Glomerular visceral epithelial cell (primary cell): ENCODE measurements around the gene SLC18A3.

Experiments
- DNase-seq: peaks from one replicate; pipeline ENCODE4 v3.0.0-alpha.2; 2016; ENCODE audit errors: extremely low spot score

The SLC18A3 gene

DNA sequence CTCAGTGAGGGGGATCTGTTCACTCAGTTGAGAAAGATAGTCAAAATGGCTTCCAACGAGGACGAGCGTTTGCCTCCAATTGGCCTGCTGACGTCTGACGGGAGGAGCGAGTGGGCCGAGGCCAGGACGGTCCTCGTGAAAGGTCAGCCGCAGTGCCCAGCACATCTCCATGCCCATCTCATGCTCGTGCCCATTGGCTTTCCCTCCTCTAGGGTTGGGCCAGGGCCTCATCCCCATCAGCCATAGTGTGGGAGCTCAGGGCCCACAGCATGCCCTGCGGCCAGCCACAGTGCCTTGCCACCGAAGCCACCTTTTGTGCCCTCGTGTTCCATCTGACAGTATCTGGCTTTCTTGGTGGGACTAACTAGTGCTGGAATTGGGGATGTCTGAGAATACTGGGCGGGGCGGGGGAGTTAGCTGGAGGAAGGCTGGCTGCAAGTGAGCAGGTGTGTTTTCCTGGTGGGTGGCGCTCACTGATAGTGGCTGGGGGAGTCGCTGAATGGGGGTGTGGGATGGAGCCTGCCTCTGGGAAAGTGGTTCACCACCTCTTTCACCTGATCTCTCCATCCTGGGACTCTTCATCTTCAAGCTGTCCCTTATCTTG, 17.6 kb downstream of the SLC18A3 start:
- DNase-seq, result no peak

GRCh38 chr10:49628599-49628998, 18.5 kb downstream of the SLC18A3 start:
- no peak for DNase-seq

GRCh38 chr10:49629431-49629881, 19.3 kb downstream of the SLC18A3 start:
- no peak for DNase-seq

DNA sequence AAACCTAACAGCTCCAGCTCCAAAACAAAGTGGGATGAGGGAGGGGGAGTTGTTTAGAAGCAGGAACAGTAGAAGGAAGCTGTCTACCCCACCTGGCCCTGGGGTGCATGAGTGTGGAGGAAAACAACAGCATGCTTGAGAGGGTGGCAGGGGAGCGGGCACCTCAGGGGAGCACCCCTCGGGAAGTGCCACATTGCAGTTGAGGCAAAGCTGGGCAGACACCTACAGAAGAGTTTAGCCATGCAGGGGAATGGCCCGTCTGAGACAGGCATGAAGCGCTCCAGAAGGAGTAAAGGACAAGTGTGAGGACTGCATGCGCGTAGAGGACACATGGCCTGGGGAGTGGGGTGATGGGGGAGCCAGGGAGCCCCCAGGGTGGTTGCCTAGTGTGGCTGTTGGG, 21.9 kb downstream of the SLC18A3 start:
- no peak for DNase-seq

DNA sequence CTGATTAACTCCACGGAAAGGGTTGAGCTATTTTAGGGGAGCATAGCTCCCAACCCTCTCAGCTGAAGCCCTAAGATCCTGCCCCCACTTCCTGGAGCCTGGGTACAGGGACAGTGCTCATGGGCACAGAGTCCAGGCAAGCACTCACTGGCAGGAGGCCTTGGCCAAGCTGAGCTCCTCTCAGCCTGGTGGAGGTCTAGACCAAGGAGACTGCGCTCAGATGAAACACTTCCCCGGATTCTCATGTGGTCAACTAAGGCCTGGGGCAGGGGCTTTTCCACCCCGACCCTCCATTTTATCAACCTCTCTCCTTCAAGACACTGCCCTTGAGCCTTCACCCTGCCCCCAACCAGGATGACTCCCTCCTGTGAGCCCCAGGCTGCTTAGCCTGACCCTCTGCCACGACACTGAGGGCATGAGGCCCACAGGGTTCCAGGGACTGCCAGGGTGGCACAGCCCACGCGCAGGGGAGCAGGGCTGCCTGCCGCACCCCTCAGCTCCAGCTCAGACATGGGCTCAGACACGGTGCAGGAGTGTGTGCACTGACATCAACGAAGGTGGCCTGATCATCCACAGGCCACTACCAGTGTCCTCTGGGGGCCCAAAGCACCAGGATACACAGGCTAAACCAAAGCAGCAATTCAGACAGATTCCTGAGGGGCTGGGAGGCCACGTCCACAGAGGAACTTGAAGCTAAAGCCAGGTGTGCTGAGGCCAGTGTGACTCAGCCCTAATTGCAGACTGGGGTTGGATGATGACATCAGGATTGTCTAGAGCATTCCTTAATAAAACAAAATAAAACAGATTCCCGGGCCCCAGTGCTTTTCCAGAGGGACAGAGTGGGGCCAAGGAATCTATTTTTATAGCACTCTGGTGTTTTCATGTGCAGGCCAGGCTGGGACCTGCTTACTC, 22.6 kb downstream of the SLC18A3 start:
- peak; percentile 11 for DNase-seq

DNA sequence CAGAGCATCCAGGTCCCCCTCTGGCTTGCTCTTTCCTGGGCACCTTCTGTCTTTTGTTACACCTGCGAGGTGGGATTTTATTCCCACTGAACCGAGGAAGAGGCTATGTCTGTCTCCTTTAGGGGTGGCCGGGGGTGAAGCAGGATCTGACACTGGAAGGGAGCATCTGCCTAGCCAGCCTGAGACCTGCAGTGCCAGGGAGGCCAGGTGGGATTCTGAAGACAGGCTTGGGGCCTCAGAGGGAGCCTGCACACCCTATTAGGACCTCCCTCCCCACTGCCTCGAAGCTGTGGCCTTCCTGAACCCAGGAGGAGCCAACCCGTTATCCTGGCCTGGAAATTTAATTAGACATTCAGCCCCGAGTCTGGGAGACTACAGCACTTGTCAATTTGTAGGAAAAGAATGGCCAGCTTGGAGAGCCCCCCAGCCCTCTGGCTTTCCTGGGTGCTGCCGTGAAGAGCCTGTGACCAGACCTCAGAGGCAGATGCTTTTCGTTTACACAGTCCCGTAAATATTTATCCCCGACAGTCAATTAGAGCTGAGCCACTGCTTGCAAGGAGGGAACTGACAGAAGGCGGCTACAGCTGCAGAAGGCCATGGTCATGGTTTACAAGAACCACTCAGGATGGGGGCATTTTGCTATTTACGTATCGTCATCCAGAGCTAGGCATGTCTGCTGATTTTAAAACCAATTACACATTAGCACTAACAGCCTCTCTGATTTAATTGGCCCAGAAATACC, 23.4 kb downstream of the SLC18A3 start:
- no peak for DNase-seq

- DNase-seq, result no peak
Observed at GRCh38 chr10:49634069-49634660, 24.1 kb downstream of the SLC18A3 start.

GRCh38 chr10:49642311-49642710, 32.2 kb downstream of the SLC18A3 start:
- DNase-seq, result no peak

DNA sequence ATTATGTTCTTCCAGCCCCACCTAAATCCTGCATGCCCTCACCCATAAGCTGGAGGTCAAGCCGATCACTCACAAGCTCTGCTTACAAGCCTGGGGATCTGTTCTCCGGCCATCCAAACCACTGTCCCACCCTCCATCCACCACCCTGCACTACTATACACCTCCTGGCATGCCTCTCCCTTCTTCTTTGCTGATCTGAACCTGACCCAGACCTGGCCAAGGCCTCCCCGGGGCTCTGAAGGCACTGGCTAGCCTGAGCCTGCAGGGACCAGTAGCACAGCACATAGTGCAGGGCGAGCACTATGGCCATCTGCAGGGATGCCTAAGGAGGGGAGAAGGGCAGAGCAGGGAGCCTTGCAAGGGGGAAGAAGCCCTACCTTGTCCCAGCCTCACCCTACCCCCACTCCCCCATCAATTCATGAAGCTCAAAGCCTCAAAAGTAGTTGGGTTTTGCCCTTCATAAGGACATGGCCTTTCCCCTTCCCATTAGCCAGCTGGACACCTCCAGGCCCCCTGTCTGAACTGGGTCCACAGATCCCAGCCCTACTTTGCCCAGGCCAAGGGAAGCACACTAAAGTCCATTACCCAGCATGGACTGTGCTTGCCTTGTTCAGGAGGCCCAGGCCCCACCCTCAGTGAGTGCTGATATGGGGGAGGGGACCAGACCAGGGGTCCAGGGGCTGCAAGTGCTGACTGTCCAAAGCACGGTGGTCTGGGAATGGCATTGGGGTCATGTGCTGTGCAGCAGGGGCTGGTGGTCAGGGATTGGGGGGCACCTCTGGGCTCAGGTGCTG, 33.3 kb downstream of the SLC18A3 start:
- DNase-seq, result no peak

DNA sequence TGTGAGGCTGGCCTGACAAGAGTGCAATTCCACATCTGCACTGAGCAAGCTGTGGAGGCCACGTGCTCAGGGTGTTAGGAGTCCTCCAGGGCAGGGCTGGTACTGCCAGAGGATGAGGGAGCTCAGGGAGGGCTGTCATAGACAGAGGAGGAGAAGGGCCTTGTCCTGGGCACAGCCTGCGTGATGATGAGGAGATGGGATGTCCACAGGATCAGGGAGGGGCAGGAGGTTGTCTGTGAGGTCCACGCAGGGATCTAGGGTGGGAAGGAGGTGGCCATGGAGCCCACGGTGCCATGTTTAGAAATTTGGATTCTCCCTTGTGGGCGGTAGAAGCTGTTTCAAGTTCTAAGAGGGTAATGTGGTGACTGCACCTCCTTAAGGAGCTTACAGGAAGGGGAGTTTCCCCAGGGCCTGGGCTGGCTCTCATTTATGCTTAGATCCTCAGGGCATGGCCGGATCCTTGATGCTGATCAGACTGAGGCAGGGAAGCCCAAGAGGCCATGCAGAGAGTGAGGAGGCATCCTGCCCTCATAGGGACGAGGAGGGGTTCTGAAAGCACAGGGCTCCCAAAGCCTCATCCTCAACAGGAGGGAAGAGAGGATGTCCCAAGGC, 34.0 kb downstream of the SLC18A3 start:
- no peak for DNase-seq

DNA sequence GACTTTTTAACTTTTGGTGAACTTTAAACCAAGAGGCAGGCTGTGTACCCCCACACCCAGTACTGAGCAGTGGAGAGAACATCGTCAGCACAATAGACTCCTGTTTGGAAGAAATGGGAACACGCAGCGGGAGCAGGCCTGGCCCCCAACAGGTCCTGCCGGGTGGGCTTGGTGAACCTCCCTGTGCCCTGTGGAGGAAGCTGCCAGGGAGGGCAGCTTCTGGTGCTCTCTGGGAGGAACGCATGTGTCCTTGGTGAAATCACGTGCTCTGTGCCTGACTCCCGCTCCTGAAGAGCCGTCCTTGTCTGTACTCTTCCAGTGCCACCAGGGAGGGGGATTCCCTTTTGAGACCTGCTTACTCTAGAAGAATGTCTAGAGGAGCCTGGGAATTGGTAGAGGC, 35.3 kb downstream of the SLC18A3 start:
- no peak for DNase-seq

- no peak for DNase-seq
Observed at GRCh38 chr10:49645871-49646870, 36.1 kb downstream of the SLC18A3 start.

DNA sequence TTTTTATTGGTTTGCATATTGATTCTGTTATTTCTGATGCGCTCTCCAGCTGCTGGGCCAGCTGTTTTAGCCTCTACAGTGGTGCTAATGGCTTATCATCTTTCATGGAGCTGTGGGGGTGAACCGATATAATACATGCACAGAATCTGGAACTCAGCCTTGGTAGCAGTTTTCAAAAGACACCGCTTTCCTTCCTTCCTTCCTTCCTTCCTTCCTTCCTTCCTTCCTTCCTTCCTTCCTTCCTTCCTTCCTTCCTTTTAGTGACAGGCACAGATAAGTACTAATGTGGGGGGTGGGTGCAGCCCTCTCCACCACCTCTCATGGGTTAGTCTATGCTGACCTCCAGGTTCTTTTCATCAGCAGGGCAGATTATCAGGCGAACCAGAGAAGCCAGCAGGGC, 37.4 kb downstream of the SLC18A3 start:
- DNase-seq, result no peak

- DNase-seq, result no peak
Observed at GRCh38 chr10:49647985-49648795, 38.1 kb downstream of the SLC18A3 start.

GRCh38 chr10:49649294-49649693, 39.2 kb downstream of the SLC18A3 start:
- no peak for DNase-seq

GRCh38 chr10:49649936-49650723, 40.0 kb downstream of the SLC18A3 start:
- DNase-seq, result no peak

DNA sequence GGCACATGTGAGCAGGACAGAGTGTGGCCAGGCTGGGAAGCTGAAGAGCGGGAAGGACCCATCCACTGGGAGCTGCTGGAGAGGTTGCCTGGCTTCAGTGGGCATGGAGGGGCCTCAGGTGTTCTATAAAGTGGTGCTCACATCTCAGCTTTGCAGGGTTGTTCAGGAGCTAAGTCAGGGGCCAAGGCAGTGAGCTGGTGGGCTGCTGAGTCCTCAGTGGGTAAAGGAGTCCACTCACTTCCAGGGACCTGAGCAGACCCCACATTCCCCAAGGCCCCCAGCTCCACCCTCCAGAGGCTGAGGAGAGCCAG, 40.6 kb downstream of the SLC18A3 start:
- DNase-seq, result no peak
